H1 (cell line): ENCODE measurements around the gene YLPM1. TPM values are rescaled to one million over a fixed set of nuclear protein-coding genes. Genes with fewer than 3 reads are reported as not detected.

Experiments used
- KDM5A ChIP-seq: fragments of 200-600 bp; IDR thresholded peaks from 2 replicates; pipeline ENCODE4 v1.7.1; 2012; ENCODE audit warnings: mild to moderate bottlenecking, low read length, inconsistent platforms, mixed read lengths
- RBBP5 ChIP-seq: IDR thresholded peaks from 2 replicates; pipeline ENCODE4 v1.7.1; 2012; ENCODE audit warnings: low read depth, mild to moderate bottlenecking, inconsistent platforms, low read length, moderate library complexity, borderline replicate concordance
- polyA plus RNA-seq, 7 experiments: library from polyadenylated mRNA; depleted of rRNA in 3 of 7; stranded (reverse) in 5 of 7; unstranded in 2 of 7; fragments of >200 nt in 5 of 7; fragments of 200-250 nt in 2 of 7; gene quantifications; 1 replicate in 5 of 7; 2 replicates in 1 of 7; 4 replicates in 1 of 7; pipeline versions ENCODE4 v1.2.1 to v1.2.3, GENCODE V29; 2011 to 2013; ENCODE audit warnings: missing spikeins in 2 of 7, mixed read lengths in 2 of 7
- total RNA-seq: library from RNA; stranded (reverse); fragmentation: NEBNext Ultra II Directional; extraction: Animal tissue kit (Norgen Biotek cat#: 25700); gene quantifications from 2 replicates; pipeline ENCODE4 v1.2.1, GENCODE V29; 2021

Gene YLPM1
- total and polyA plus RNA-seq, 2 of the 8 experiments (the other 6 are each of a cell fraction or from before 2014, with no cell fraction given) = 13.5 to 71.7 TPM

- TF ChIP-seq RBBP5 = no peak
- TF ChIP-seq KDM5A = no peak
Measured at GRCh38 chr14:74852922-74853530, 89.9 kb downstream of the YLPM1 start (continued).
